WTC11 (cell line): Measurements from ENCODE around the gene DIABLO. TPM values are rescaled to one million over a fixed set of nuclear protein-coding genes. Genes with fewer than 3 reads are reported as not detected.

Source experiments
- AFF4 ChIP-seq: sonication (generic); formaldehyde crosslinking; IDR thresholded peaks from 2 replicates; pipeline ENCODE4 v1.8.1; 2023; ENCODE audit warnings: mild to moderate bottlenecking, missing genetic modification reagents, borderline replicate concordance
- ARID4B ChIP-seq: sonication (generic); formaldehyde crosslinking; IDR thresholded peaks from 2 replicates; pipeline ENCODE4 v1.8.0; 2023; ENCODE audit warnings: missing genetic modification reagents, mild to moderate bottlenecking, borderline replicate concordance
- CREB1 ChIP-seq: sonication (generic); formaldehyde crosslinking; IDR thresholded peaks from 2 replicates; pipeline ENCODE4 v1.8.0; 2023; ENCODE audit warnings: mild to moderate bottlenecking, missing genetic modification reagents
- ESRRA ChIP-seq: sonication (generic); formaldehyde crosslinking; IDR thresholded peaks from 2 replicates; pipeline ENCODE4 v1.8.1; 2022; ENCODE audit warnings: mild to moderate bottlenecking, missing genetic modification reagents, borderline replicate concordance
- ETV6 ChIP-seq: sonication (generic); formaldehyde crosslinking; IDR thresholded peaks from 2 replicates; pipeline ENCODE4 v1.8.1; 2022; ENCODE audit warnings: mild to moderate bottlenecking, missing genetic modification reagents
- FOXP4 ChIP-seq: sonication (generic); formaldehyde crosslinking; IDR thresholded peaks from 2 replicates; pipeline ENCODE4 v1.8.0; 2022; ENCODE audit warnings: mild to moderate bottlenecking, missing genetic modification reagents
- KAT7 ChIP-seq: sonication (generic); formaldehyde crosslinking; IDR thresholded peaks from 2 replicates; pipeline ENCODE4 v1.8.1; 2023; ENCODE audit warnings: missing genetic modification reagents, mild to moderate bottlenecking, borderline replicate concordance
- MAX ChIP-seq: sonication (generic); formaldehyde crosslinking; IDR thresholded peaks from 2 replicates; pipeline ENCODE4 v1.8.0; 2022; ENCODE audit warnings: mild to moderate bottlenecking, missing genetic modification reagents
- MLX ChIP-seq: sonication (generic); formaldehyde crosslinking; IDR thresholded peaks from 2 replicates; pipeline ENCODE4 v1.8.1; 2023; ENCODE audit warnings: mild to moderate bottlenecking, missing genetic modification reagents, moderate library complexity
- MYBL2 ChIP-seq: sonication (generic); formaldehyde crosslinking; IDR thresholded peaks from 2 replicates; pipeline ENCODE4 v1.8.1; 2023; ENCODE audit warnings: mild to moderate bottlenecking, moderate library complexity, missing genetic modification reagents
- OVOL2 ChIP-seq: fragments of 250-450 bp; sonication (Bioruptor Pico); IDR thresholded peaks from 2 replicates; pipeline ENCODE4 v1.9.0; 2021; ENCODE audit warnings: mild to moderate bottlenecking, borderline replicate concordance
- RELA ChIP-seq: sonication (generic); formaldehyde crosslinking; IDR thresholded peaks from 2 replicates; pipeline ENCODE4 v1.8.1; 2022; ENCODE audit warnings: missing genetic modification reagents, mild to moderate bottlenecking, borderline replicate concordance
- TEAD1 ChIP-seq: sonication (generic); formaldehyde crosslinking; IDR thresholded peaks from 2 replicates; pipeline ENCODE4 v1.8.0; 2022; ENCODE audit warnings: mild to moderate bottlenecking, missing genetic modification reagents
- USF2 ChIP-seq: sonication (generic); formaldehyde crosslinking; IDR thresholded peaks from 2 replicates; pipeline ENCODE4 v1.8.1; 2023; ENCODE audit warnings: mild to moderate bottlenecking, missing genetic modification reagents, moderate library complexity
- ZBTB43 ChIP-seq: sonication (generic); formaldehyde crosslinking; IDR thresholded peaks from 2 replicates; pipeline ENCODE4 v1.8.1; 2023; ENCODE audit warnings: mild to moderate bottlenecking, missing genetic modification reagents
- ZMAT4 ChIP-seq: fragments of 250-450 bp; sonication (Bioruptor Pico); IDR thresholded peaks from 2 replicates; pipeline ENCODE4 v1.9.0; 2021; ENCODE audit warnings: mild to moderate bottlenecking
- ZNF219 ChIP-seq: sonication (generic); formaldehyde crosslinking; IDR thresholded peaks from 2 replicates; pipeline ENCODE4 v1.8.0; 2023; ENCODE audit warnings: missing genetic modification reagents, mild to moderate bottlenecking, borderline replicate concordance
- ZNF281 ChIP-seq: sonication (generic); formaldehyde crosslinking; IDR thresholded peaks from 2 replicates; pipeline ENCODE4 v1.8.0; 2023; ENCODE audit warnings: mild to moderate bottlenecking, missing genetic modification reagents
- ZNF416 ChIP-seq: fragments of 250-450 bp; sonication (Bioruptor Pico); IDR thresholded peaks from 2 replicates; pipeline ENCODE4 v1.9.0; 2021; ENCODE audit warnings: mild to moderate bottlenecking, inconsistent platforms
- total RNA-seq: library from RNA; stranded (reverse); gene quantifications from 3 replicates; pipeline ENCODE4 v1.2.3, GENCODE V29; 2021

The DIABLO gene
- total RNA-seq, 1 experiment from 2014 or later, result 61.7 TPM

GRCh38 chr12:122266230-122266901 is 40.5 kb upstream of the DIABLO start, which contains the start of gene VPS33A (continued):
- TF ChIP-seq AFF4 (CRISPR knock-in tag) (no peak), CREB1 (CRISPR knock-in tag) (0 out of 2 replicates have a peak, but pooled peaks have one; percentile 37), TEAD1 (CRISPR knock-in tag) (peak; percentile 90), MLX (peak; percentile 78; the same call in 1 of the 2 replicates), KAT7 (CRISPR knock-in tag) (0 out of 2 replicates have a peak, but pooled peaks have one; percentile 87), ZMAT4 (CRISPR knock-in tag) (no peak), ESRRA (CRISPR knock-in tag) (0 out of 2 replicates have a peak, but pooled peaks have one; percentile 8), MAX (peak; percentile 88), RELA (no peak), OVOL2 (CRISPR knock-in tag) (no peak), ARID4B (CRISPR knock-in tag) (peak; percentile 87; the same call in 1 of the 2 replicates), ZNF281 (CRISPR knock-in tag) (no peak; the same call in 1 of the 2 replicates), ZNF219 (CRISPR knock-in tag) (no peak), USF2 (CRISPR knock-in tag) (peak; percentile 100), FOXP4 (CRISPR knock-in tag) (0 out of 2 replicates have a peak, but pooled peaks have one; percentile 52), ZBTB43 (CRISPR knock-in tag) (0 out of 2 replicates have a peak, but pooled peaks have one; percentile 45), MYBL2 (CRISPR knock-in tag) (peak; percentile 76; the same call in 1 of the 2 replicates), ETV6 (CRISPR knock-in tag) (peak; percentile 85; the same call in 1 of the 2 replicates), ZNF416 (CRISPR knock-in tag) (0 out of 2 replicates have a peak, but pooled peaks have one; percentile 71)
